PC-9 (cell line): ENCODE measurements around the gene UMAD1. TPM values are rescaled to one million over a fixed set of nuclear protein-coding genes. Genes with fewer than 3 reads are reported as not detected.

Experiments
- BruUV-seq: library from RNA; stranded (reverse); fragments of 400-500 nt; replicated peaks from 2 replicates; lab custom pipeline; 2021; lab: Mats Ljungman, UMichigan
- CTCF ChIA-PET: fragments of 300-600 bp; sonication (Branson Sonifier 250); formaldehyde crosslinking; loops from one replicate; lab custom pipeline; 2022; ENCODE audit warnings: antibody characterized with exemption; lab: Charles Lee
- POLR2A ChIA-PET: fragments of 300-600 bp; sonication (Branson Sonifier 250); formaldehyde crosslinking; loops from one replicate; lab custom pipeline; 2022; ENCODE audit warnings: antibody characterized with exemption; ENCODE audit not compliant: unreplicated experiment; lab: Charles Lee
- DNase-seq, 2 experiments: peaks; one replicate each; pipeline versions ENCODE4 v3.0.0 to v3.0.0-alpha.2; 2015 to 2022; ENCODE audit warnings: mixed read lengths in 1 of 2
- H2AFZ ChIP-seq: fragments of 200-600 bp; sonication (generic); 2 replicates; pipeline ENCODE4 v1.8.1; 2017; ENCODE audit warnings: antibody characterized with exemption
- H3F3A ChIP-seq: fragments of 200-600 bp; sonication (generic); 2 replicates; pipeline ENCODE4 v1.8.1; 2017; ENCODE audit warnings: antibody characterized with exemption, mild to moderate bottlenecking, low read depth; ENCODE audit not compliant: insufficient read depth
- H3K27ac ChIP-seq: fragments of 200-600 bp; sonication (generic); 2 replicates; pipeline ENCODE4 v1.6.1; 2016; ENCODE audit warnings: mixed run types
- H3K27me3 ChIP-seq: fragments of 200-600 bp; sonication (generic); 2 replicates; pipeline ENCODE4 v1.6.1; 2016; ENCODE audit warnings: low read depth, mixed run types; ENCODE audit not compliant: insufficient read depth
- H3K36me3 ChIP-seq: fragments of 200-600 bp; sonication (generic); 2 replicates; pipeline ENCODE4 v1.6.1; 2016; ENCODE audit warnings: low read depth, mixed run types
- H3K4me1 ChIP-seq: fragments of 200-600 bp; sonication (generic); replicated peaks from 2 replicates; pipeline ENCODE4 v1.6.1; 2016; ENCODE audit warnings: mixed run types; ENCODE audit not compliant: insufficient read depth
- H3K4me2 ChIP-seq: fragments of 200-600 bp; sonication (generic); 2 replicates; pipeline ENCODE4 v1.6.1; 2017; ENCODE audit warnings: mixed run types
- H3K4me3 ChIP-seq: fragments of 200-600 bp; sonication (generic); 2 replicates; pipeline ENCODE4 v1.6.1; 2016; ENCODE audit warnings: mixed run types
- H3K79me2 ChIP-seq: fragments of 200-600 bp; sonication (generic); 2 replicates; pipeline ENCODE4 v1.6.1; 2017; ENCODE audit warnings: low read depth, mixed run types
- H3K9me2 ChIP-seq: fragments of 200-600 bp; sonication (generic); 2 replicates; pipeline ENCODE4 v1.8.1; 2017; ENCODE audit warnings: mild to moderate bottlenecking; ENCODE audit not compliant: insufficient read depth
- H3K9me3 ChIP-seq: fragments of 200-600 bp; sonication (generic); 2 replicates; pipeline ENCODE4 v1.8.1; 2016; ENCODE audit warnings: low read depth; ENCODE audit not compliant: insufficient read depth
- H4K20me1 ChIP-seq: fragments of 200-600 bp; sonication (generic); 2 replicates; pipeline ENCODE4 v1.8.1; 2017; ENCODE audit not compliant: insufficient read depth
- CTCF ChIP-seq: fragments of 200-600 bp; sonication (generic); conservative IDR thresholded peaks from 2 replicates; pipeline ENCODE4 v1.6.1; 2017; ENCODE audit warnings: mixed run types, antibody characterized with exemption, mild to moderate bottlenecking, moderate library complexity
- EZH2 ChIP-seq: fragments of 200-600 bp; sonication (generic); IDR thresholded peaks from 2 replicates; pipeline ENCODE4 v1.8.0; 2017; ENCODE audit warnings: antibody characterized with exemption, low read depth
- intact Hi-C: fragments of 100-400 bp; cut with micrococcal nuclease; formaldehyde crosslinking; loops from one replicate; pipeline ENCODE4 v1.10.0; 2022; ENCODE audit not compliant: unreplicated experiment
- total RNA-seq: library from RNA; stranded (reverse); gene quantifications from 2 replicates; pipeline ENCODE4 v1.2.3, GENCODE V29; 2021

The UMAD1 gene
- total RNA-seq, 1 experiment from 2014 or later, result 20.5 TPM

GRCh38 chr7:7738177-7738576, 97.6 kb downstream of the UMAD1 start:
- no peak overlapping the region for H3K27ac ChIP-seq
- CTCF ChIA-PET, result no interaction called here
- intact Hi-C loops, result no loop called here
- POLR2A ChIA-PET, result no interaction called here
- BruUV-seq, result no TSS peak
- no peak for DNase-seq
- H3K79me2 ChIP-seq, result no peaks in the 10 kb centered on the region
- H2AFZ ChIP-seq, result no peak overlapping the region
- peaks cover 14% of the 10 kb centered on the region for H3K4me1 ChIP-seq
- H3F3A ChIP-seq, result no peaks in the 10 kb centered on the region; the same call in 1 of the 2 replicates
- no peak for TF ChIP-seq EZH2
- no peak overlapping the region for H3K4me2 ChIP-seq
- no peaks in the 10 kb centered on the region for H4K20me1 ChIP-seq
- no peak overlapping the region for H3K4me3 ChIP-seq
- no peaks in the 10 kb centered on the region for H3K27me3 ChIP-seq
- H3K9me2 ChIP-seq, result no peaks in the 10 kb centered on the region
- no peaks in the 10 kb centered on the region for H3K36me3 ChIP-seq
- H3K9me3 ChIP-seq, result no peaks in the 10 kb centered on the region

GRCh38 chr7:7738622-7739021, 98.1 kb downstream of the UMAD1 start:
- TF ChIP-seq EZH2, result no peak
- TF ChIP-seq CTCF, result no peak
- H3K27me3 ChIP-seq, result no peaks in the 10 kb centered on the region
- DNase-seq, result no peak
- H3K79me2 ChIP-seq, result no peaks in the 10 kb centered on the region
- H3K4me3 ChIP-seq, result no peak overlapping the region
- no peaks in the 10 kb centered on the region; the same call in 1 of the 2 replicates for H3F3A ChIP-seq
- no peak overlapping the region for H3K27ac ChIP-seq
- no peak overlapping the region for H2AFZ ChIP-seq
- no peak overlapping the region for H3K4me2 ChIP-seq
- no peaks in the 10 kb centered on the region for H3K9me2 ChIP-seq
- no peaks in the 10 kb centered on the region for H3K36me3 ChIP-seq
- ChIA-PET POLR2A (interaction anchor here (0.5 kb wide), 1 partner anchor 12 kb away, joined by 6 read pairs; no protein-coding TSS in a partner anchor), CTCF (no interaction called here)
- intact Hi-C loops, result no loop called here
- H3K9me3 ChIP-seq, result no peaks in the 10 kb centered on the region
- BruUV-seq, result no TSS peak
- no peaks in the 10 kb centered on the region for H4K20me1 ChIP-seq
- peaks cover 14% of the 10 kb centered on the region for H3K4me1 ChIP-seq

- Histone ChIP-seq H3K9me2 (no peaks in the 10 kb centered on the region), H3K27me3 (no peaks in the 10 kb centered on the region), H3K4me1 (peaks cover 14% of the 10 kb centered on the region), H4K20me1 (no peaks in the 10 kb centered on the region), H3K4me3 (no peak overlapping the region), H3K9me3 (no peaks in the 10 kb centered on the region), H3K79me2 (no peaks in the 10 kb centered on the region), H2AFZ (no peak overlapping the region), H3K27ac (no peak overlapping the region), H3K36me3 (no peaks in the 10 kb centered on the region), H3K4me2 (no peak overlapping the region), H3F3A (no peaks in the 10 kb centered on the region; the same call in 1 of the 2 replicates)
- no peak for DNase-seq
- CTCF ChIA-PET, result no interaction called here
- BruUV-seq, result no TSS peak
- intact Hi-C loops, result no loop called here
- POLR2A ChIA-PET, result interaction anchor here (0.5 kb wide), 1 partner anchor 11 kb away, joined by 6 read pairs; no protein-coding TSS in a partner anchor
- TF ChIP-seq CTCF (no peak), EZH2 (no peak)
These were observed 98.9 kb downstream of the UMAD1 start for GRCh38 chr7:7739204-7740036.
